ENCODE data around the gene RLBP1.
"Not testable (repeated sequence)": the region's sequence is repeated elsewhere in the genome, so short reads cannot be mapped to it uniquely, and the experiment has no call there.

The RLBP1 gene

GRCh38 chr15:89221543-89221942 lies at the start of gene RLBP1:
RLBP1 (minus strand) TSS chr15:89221579; CDS start chr15:89218975, 2,604 bp downstream.
- DNase-seq, result no peak

- DNase-seq, result not testable (repeated sequence)
Measured at GRCh38 chr15:89250142-89250541, 28.8 kb upstream of the RLBP1 start.

- no peak for DNase-seq
Measured at GRCh38 chr15:89248584-89248983, 27.2 kb upstream of the RLBP1 start.

- no peak for DNase-seq
Measured at GRCh38 chr15:89247446-89247845, 26.1 kb upstream of the RLBP1 start.

GRCh38 chr15:89244574-89244903 lies 23.2 kb upstream of the RLBP1 start:
- DNase-seq, result no peak

GRCh38 chr15:89243691-89244573 lies 22.6 kb upstream of the RLBP1 start, which contains the start of gene FANCI:
FANCI (plus strand) TSS chr15:89243979; CDS start chr15:89247648, 3,669 bp downstream.
- DNase-seq, result peak; percentile 95 to 96

- no peak for DNase-seq
Measured at GRCh38 chr15:89243046-89243690, 21.8 kb upstream of the RLBP1 start.

- not testable (repeated sequence) for DNase-seq
Measured at GRCh38 chr15:89239883-89240810, 18.8 kb upstream of the RLBP1 start.

GRCh38 chr15:89231832-89232231 lies 10.5 kb upstream of the RLBP1 start:
- DNase-seq, result no peak

GRCh38 chr15:89230277-89230676 lies 8.9 kb upstream of the RLBP1 start:
- no peak for DNase-seq

GRCh38 chr15:89227425-89227824 lies 6.0 kb upstream of the RLBP1 start:
- DNase-seq, result no peak

GRCh38 chr15:89226359-89227221 lies 5.2 kb upstream of the RLBP1 start:
- no peak for DNase-seq

GRCh38 chr15:89225588-89225987 lies 4.2 kb upstream of the RLBP1 start:
- no peak for DNase-seq

GRCh38 chr15:89218531-89218930 lies 2.8 kb downstream of the RLBP1 start:
- no peak for DNase-seq

GRCh38 chr15:89217686-89218376 lies 3.5 kb downstream of the RLBP1 start:
- no peak for DNase-seq

GRCh38 chr15:89217031-89217430 lies 4.3 kb downstream of the RLBP1 start:
- DNase-seq, result no peak

GRCh38 chr15:89215627-89216026 lies 5.8 kb downstream of the RLBP1 start:
- DNase-seq, result no peak

- no peak for DNase-seq
Measured at GRCh38 chr15:89211678-89212170, 9.7 kb downstream of the RLBP1 start.

- no peak for DNase-seq
Measured at GRCh38 chr15:89209057-89209456, 12.3 kb downstream of the RLBP1 start.

GRCh38 chr15:89208256-89208655 lies 13.1 kb downstream of the RLBP1 start:
- no peak for DNase-seq

- DNase-seq, result peak; percentile 67 to 72
Measured at GRCh38 chr15:89206908-89207331, 14.5 kb downstream of the RLBP1 start.
